GM06990 (cell line): ENCODE measurements around the gene VAPB.

Experiments used
- DNase-seq: peaks from one replicate; pipeline ENCODE4 v3.0.0-alpha.2; 2011; ENCODE audit not compliant: insufficient read length; ENCODE audit errors: extremely low read depth
- H3K27me3 ChIP-seq: replicated peaks from 2 replicates; pipeline ENCODE4 v1.6.0; 2011; ENCODE audit warnings: low read length; ENCODE audit not compliant: control insufficient read depth, insufficient read depth
- H3K36me3 ChIP-seq: 2 replicates; pipeline ENCODE4 v1.5.1; 2011; ENCODE audit warnings: low read length; ENCODE audit not compliant: control insufficient read depth, insufficient read depth
- H3K4me3 ChIP-seq: replicated peaks from 2 replicates; pipeline ENCODE4 v1.5.1; 2011; ENCODE audit warnings: low read depth, mild to moderate bottlenecking, control low read depth, low read length
- CTCF ChIP-seq: IDR thresholded peaks from 2 replicates; pipeline ENCODE4 v1.5.1; 2011; ENCODE audit warnings: low read length, control low read depth, mild to moderate bottlenecking, inconsistent platforms; ENCODE audit not compliant: insufficient read depth, poor library complexity, severe bottlenecking

The VAPB gene

GRCh38 chr20:58467572-58468527 is 78.8 kb downstream of the VAPB start:
- no peak overlapping the region for H3K4me3 ChIP-seq

GRCh38 chr20:58469616-58470015 is 80.6 kb downstream of the VAPB start:
- no peaks in the 10 kb centered on the region for H3K27me3 ChIP-seq
- TF ChIP-seq CTCF = no peak

More at GRCh38 chr20:58467572-58468527, 78.8 kb downstream of the VAPB start:
- no peak for TF ChIP-seq CTCF
- Histone ChIP-seq H3K27me3 (no peaks in the 10 kb centered on the region), H3K36me3 (no peaks in the 10 kb centered on the region)
- no peak for DNase-seq

GRCh38 chr20:58470336-58471192 is 81.5 kb downstream of the VAPB start:
- Histone ChIP-seq H3K27me3 (no peaks in the 10 kb centered on the region), H3K36me3 (no peaks in the 10 kb centered on the region), H3K4me3 (no peak overlapping the region)
- no peak for TF ChIP-seq CTCF
- no peak for DNase-seq

More at GRCh38 chr20:58469616-58470015, 80.6 kb downstream of the VAPB start:
- no peak for DNase-seq
- no peaks in the 10 kb centered on the region for H3K36me3 ChIP-seq
- no peak overlapping the region for H3K4me3 ChIP-seq

GRCh38 chr20:58471193-58472164 is 82.5 kb downstream of the VAPB start:
- TF ChIP-seq CTCF = no peak
- Histone ChIP-seq H3K4me3 (no peak overlapping the region), H3K36me3 (no peaks in the 10 kb centered on the region), H3K27me3 (no peaks in the 10 kb centered on the region)
- DNase-seq = no peak
